GM21723 (cell line): Measurements from ENCODE around the gene DSCAM.

Experiments
- ATAC-seq: cut with Tn5 transposase; IDR thresholded peaks from one replicate; pipeline ENCODE4 v1.9.1; 2021; ENCODE audit warnings: mild to moderate bottlenecking, moderate library complexity; ENCODE audit not compliant: unreplicated experiment

DSCAM gene

DNA sequence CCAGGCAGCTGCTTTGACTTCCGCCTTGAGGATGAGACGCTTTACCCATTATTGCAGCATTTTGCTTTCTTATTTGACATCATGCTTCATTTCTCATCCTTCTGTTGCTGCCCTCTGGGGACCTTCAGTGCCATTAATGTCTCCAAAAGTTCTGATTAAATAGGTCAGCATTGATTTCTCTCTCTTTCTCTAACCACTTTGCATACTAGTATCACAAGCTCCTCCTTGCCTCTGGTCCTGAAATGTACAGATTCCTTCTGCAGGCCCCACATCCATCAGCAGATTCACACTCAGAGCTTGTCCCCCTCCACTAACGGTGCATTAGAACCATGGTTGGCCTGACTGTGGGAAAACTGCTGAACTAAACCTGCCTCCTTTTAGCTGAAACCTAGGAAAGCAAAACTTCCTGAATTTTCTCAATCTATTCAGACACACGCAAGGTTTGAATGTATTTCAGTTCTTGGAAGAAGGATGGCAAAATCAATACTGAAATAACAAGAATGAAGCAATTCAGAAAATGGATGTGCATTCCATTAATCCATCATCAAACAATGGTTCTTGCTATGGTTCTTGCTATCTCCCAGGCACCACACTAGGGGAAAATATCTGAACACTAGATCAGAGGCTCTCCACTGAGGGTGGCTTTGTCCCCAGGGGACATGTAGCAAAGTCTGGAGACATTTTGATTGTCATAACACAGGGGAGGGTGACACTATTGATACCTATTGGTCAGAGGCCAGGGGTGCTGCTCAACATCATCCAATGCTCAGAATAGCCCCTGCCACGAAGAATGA is 825.2 kb downstream of the DSCAM start:
- ATAC-seq, result no peak

- no peak for ATAC-seq
Observed at GRCh38 chr21:40020651-40021050, 826.3 kb downstream of the DSCAM start.

DNA sequence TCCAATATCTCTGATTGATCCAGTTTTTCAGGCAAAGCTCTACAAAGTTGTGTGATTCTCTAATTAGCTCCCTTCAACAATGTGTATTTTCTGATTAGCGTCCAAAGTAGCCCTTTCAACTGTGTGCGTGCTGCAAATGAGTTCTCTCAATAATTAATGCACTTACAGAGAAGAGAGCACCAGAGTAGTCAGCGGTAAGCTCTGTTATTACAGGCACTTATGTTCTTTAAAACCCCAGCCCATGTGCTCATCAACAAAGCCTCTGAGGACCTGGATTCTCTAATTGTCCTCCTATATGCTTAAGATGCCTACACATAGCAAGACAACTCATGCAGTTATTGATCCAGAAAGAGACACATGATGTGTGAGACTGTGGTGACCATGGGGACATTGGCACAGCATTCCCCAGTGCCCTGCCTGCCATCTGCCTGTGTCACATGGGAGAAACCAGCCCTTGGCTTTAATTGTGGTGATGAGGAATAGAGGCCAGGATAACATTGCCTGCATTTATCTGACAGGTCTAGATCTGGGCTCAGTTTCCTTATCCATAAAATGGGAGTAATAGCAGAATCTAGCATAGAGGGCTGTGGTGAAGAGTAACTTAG is 828.0 kb downstream of the DSCAM start:
- ATAC-seq, result no peak

DNA sequence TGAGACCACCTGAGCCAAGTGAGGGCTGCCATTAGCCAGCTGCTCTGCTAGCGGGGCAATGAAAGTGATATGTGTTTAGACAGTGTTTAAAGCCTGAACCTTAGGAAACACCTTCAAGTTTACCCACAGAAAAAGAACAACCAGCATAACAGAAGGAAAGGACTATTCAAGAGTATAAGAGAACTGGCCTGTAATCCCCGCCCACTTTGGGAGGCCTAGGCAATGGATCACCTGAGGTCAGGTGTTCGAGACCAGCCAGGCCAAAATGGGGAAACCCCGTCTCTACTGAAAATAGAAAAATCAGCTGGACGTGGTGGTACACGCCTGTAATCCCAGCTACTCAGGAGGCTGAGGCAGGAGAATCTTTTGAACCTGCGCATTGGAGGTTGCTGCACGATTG is 830.3 kb downstream of the DSCAM start:
- no peak for ATAC-seq

- ATAC-seq, result no peak
Observed at GRCh38 chr21:40016234-40016633, 830.7 kb downstream of the DSCAM start.

GRCh38 chr21:40015818-40016217 is 831.1 kb downstream of the DSCAM start:
- ATAC-seq, result no peak

DNA sequence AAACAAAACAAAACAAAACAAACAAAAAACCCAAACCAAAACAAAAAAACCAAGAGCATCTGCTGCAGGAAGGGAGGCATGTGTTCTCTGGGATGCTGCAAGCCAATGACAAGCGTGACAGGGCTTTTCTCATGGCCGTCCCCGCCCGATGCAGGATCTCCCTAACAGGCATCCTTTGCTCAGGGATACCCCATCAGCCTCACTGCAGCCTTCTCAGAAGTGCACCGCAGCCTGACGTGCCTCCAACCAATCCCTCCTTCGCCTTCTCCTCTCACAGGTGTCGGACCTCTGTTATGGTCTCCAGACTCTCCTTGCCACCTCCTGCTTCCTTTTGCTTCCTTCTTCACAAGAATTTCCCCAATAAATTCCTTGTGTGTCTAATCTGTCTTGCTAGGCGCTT is 832.6 kb downstream of the DSCAM start:
- ATAC-seq, result no peak

DNA sequence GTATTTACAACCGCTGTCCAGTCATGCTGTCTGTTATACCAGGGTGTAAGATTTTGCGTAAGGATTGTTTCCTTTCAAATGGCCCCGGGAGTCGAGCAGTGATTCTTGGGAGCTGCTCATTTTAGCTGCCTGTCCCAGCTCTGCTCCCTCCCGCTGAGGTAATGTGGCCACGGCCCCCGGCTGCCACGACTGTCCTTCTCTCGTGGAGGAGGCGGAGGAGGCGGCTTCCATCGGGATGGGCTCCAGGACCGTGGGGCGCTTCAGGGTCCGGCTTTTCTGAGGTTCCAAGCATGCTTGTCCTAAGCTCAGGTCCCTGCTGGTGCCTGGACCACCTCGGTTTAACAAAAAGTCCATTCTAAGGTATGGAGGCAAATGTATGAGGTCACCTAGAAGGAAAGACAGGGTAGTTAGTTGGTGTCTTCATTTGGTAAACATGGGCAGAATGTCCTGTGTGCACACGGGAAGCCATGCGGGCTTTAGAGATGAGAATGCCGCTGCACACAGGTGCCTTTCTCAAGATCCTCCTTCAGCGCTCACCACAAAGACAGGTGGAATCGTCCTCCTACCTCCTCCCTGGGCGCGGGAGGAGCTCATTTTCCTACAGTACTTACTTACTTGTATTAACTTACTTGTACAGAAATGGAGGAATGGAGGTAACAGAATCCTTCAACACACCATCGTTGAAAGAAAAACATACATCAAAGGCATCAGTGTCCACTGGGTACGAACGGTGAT is 833.8 kb downstream of the DSCAM start:
- no peak for ATAC-seq

- ATAC-seq, result no peak
Observed at GRCh38 chr21:40011371-40011770, 835.6 kb downstream of the DSCAM start.

DNA sequence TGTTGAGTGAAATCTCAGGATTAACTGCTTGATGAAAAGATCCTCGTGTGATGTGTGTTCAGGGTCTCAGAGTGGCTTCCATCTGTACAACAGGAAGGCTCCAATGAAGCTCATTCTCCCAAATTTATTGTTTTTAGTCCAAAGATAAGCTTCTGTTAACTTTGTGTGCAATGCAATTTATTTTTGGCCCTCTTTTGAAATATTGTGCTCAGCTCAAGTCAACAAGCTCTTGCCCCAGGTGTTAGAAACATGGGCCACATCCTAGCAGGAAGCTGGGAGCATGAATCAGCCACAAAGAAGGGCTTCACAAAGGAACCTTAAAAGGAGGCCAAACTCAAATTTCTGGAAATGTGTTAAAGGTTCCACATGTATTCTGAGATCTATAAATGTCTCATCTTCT is 844.0 kb downstream of the DSCAM start:
- no peak for ATAC-seq

DNA sequence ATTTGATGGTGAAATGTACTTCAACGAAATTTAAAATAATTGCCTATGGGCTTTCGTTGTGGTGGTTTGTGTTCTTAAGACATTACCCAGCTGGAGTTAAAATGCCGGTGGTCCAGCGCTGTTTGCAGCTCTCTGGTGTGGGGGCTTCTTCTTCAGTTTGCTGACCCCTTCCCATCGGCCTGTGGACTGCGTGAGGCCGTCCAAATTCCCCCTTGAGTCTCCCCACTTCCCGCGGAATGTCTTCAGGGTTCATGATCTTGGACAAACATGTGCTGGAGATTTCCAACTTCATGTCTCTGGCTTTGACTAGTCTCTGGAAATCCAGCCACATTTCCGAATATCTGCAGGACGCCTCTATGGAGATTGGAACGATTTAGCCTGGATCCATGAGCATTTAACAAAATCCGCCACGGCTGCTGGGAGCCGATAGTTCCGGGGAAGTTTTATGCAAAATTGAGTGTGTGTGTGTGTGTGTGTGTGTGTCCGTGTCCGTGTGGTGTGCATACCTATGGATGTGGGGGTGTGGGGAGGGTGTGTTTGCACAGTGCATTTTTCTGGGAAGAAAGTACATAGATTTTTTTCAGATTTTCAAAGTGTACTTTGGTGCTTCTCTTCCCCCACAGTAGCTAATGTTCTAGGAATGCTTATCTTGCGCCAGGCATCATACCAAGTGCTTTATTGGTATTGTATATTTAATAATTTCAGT is 862.5 kb downstream of the DSCAM start:
- no peak for ATAC-seq

DNA sequence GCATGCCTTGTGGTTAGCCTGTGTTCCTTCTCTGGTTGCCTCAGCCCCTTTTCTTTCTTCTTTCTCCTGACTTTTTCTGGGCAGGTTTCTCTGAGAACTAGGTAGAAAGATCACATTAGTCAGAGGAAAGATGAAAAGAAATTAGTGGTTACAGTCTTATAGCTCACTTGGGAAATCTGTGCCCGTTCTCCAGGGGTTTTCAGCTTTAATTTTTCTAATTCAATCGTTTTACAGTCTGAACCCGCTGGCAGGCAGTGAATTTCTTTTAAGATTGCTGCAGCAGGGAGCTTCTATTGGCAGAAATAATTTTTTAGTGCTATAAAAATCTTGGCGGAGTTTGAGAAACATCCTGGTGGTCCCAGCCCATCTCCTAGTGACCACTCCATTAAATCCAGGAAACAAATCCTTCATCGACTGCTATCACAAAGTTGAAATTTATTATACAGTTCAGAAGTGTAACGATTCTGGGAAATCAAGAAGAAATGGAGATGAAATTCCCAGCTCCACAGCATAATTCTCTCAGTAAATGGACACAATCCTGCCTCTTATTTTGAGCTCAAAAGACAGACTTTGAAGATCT is 866.6 kb downstream of the DSCAM start:
- ATAC-seq, result no peak

DNA sequence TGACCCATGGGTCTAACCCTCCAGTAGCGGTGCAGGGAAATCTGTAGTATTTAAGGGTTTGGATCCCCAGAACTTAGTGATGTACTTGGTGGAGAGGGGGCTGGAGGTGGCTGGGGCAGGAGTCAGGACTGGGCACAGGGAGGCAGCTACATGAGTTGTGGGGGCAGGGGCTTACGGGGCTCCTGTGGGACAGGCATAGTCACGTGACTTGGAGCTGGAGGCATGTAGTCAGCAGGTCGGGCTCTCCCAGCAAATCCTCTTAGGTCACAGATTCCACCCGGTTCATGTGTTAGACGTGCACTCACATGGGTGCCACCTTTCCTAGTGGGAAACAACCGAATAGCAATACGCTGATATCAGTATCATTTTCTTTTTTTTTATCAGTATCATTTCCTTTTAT is 867.6 kb downstream of the DSCAM start:
- no peak for ATAC-seq

GRCh38 chr21:39976800-39977199 is 870.2 kb downstream of the DSCAM start:
- no peak for ATAC-seq

DNA sequence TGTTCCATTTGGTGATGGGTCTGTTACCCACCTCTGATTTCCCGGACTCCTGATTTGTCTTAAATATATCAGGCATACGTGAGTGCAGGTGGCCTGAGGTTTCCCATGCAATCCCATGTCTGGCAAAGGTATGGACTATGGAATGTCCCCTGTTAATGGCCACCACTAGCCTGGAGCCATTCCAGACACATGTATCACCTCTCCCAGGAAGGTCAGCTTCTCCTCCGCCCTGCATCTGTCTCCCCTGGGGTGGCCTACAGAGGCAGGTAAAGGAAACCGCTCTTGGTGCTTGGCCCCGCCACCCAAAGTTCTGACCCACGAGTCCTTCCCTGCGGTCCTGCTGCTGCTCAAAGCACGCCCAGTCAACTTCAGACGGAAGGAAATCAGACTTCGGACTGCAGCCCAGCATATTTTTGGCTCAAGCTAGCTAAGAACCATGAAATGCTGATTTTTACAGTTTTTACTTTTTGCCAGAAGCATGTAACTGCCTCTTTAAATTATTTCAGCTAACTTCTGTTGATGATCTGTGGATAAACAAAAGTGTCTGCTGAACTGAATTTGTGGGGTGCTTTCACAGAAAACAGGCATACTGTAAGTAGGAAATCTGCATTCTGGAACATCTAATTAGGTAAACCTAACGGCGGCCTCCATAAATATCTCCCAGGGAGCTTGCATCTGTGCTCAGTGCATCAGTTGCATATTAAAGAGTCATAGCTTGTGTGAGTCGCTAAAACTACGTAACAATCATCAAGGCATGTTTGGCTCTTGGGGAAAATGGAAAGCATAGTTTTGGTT is 873.8 kb downstream of the DSCAM start:
- ATAC-seq, result no peak

DNA sequence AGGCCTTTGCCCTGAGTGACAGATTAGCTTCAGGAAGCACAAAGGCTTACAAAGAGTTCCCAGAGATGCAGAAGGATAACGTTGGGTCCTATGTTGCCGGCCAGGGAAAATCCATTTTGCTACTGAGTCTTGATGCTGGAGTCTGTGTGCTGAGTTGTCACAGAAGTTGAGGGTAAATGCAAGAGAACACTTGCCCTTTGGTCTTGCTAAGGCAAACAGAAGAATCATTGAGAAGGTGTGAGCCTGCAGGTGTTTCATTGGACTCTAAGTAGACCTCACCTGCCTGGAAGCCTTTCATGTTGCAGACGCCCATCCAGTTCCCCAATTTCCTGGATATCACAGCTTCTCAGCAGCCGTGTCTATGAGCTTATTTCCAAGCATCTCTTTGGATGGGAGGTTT is 874.5 kb downstream of the DSCAM start:
- no peak for ATAC-seq

GRCh38 chr21:39971956-39972355 is 875.0 kb downstream of the DSCAM start:
- ATAC-seq, result no peak

DNA sequence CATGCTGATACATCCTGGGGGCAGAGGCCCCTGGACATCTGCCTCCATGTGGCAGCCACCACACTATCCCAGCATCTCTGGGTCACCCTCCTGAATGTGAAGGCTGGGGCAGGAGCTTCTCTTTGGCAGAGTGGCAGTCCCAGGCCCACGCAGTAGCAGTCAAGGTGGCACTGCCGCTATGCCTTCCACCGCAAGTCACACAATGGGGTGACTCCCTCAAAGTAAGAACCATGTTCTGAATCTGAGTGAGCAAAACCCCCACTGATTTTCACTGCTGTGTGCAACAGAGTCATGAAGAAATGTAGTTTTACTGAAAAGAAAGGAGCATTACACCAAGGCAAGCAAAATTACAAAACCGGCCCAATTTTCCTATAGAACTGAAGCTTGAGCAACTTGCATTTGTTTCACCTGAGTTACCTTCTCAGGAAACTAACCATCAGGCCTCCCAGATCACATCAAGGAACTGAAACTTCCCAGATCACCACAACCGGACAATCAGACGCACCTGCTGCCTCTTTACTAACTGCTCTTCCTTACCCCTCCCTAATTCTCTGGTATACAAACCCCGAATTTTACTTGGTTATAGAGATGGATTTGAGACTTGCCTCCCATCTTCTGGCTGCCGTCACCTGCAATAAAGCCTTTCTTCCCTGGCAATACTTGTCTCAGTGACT is 877.1 kb downstream of the DSCAM start:
- no peak for ATAC-seq

- no peak for ATAC-seq
Observed at GRCh38 chr21:39968010-39968409, 878.9 kb downstream of the DSCAM start.

- ATAC-seq, result no peak
Observed at GRCh38 chr21:39966786-39967185, 880.2 kb downstream of the DSCAM start.
